H1 (cell line): ENCODE measurements around the gene WDR4.

Experiments
- EZH2 ChIP-seq: fragments of 200-600 bp; sonication (generic); IDR thresholded peaks from 2 replicates; pipeline ENCODE4 v1.7.1; 2012; ENCODE audit warnings: low read depth, mild to moderate bottlenecking, moderate library complexity, low read length, inconsistent platforms; ENCODE audit not compliant: severe bottlenecking
- GABPA ChIP-seq: IDR thresholded peaks from 2 replicates; pipeline ENCODE4 v1.6.1; 2011; ENCODE audit warnings: mild to moderate bottlenecking, low read length, moderate library complexity, borderline replicate concordance; ENCODE audit not compliant: insufficient read depth
- NRF1 ChIP-seq: IDR thresholded peaks from 2 replicates; pipeline ENCODE4 v1.6.1; 2011; ENCODE audit warnings: mild to moderate bottlenecking, low read depth, low read length, improper control_type of control experiment
- POLR2A ChIP-seq, 2 experiments: IDR thresholded peaks; 1 replicate in 1 of 2; 2 replicates in 1 of 2; pipeline ENCODE4 v1.6.1; 2011; ENCODE audit warnings: low read depth in 2 of 2, low read length in 2 of 2, mild to moderate bottlenecking in 2 of 2; ENCODE audit errors: control extremely low read depth in 1 of 2
- RBBP5 ChIP-seq: IDR thresholded peaks from 2 replicates; pipeline ENCODE4 v1.7.1; 2012; ENCODE audit warnings: low read depth, mild to moderate bottlenecking, inconsistent platforms, low read length, moderate library complexity, borderline replicate concordance
- SP1 ChIP-seq: IDR thresholded peaks from 2 replicates; pipeline ENCODE4 v1.6.1; 2011; ENCODE audit warnings: low read depth, low read length
- TF ChIP-seq, protein P1 (sequence below): IDR thresholded peaks from 2 replicates; pipeline ENCODE4 v1.6.1; 2012; ENCODE audit warnings: inconsistent platforms
- TF ChIP-seq, protein P2 (sequence below), 3 experiments: IDR thresholded peaks; 1 replicate in 2 of 3; 2 replicates in 1 of 3; pipeline versions ENCODE4 v1.5.1 to v1.6.1; 2011; ENCODE audit warnings: low read length in 3 of 3, mild to moderate bottlenecking in 3 of 3, inconsistent platforms in 2 of 3, low read depth in 1 of 3, moderate library complexity in 1 of 3; ENCODE audit not compliant: insufficient read depth in 1 of 3; ENCODE audit errors: control extremely low read depth in 1 of 3
- TF ChIP-seq, protein P3 (sequence below): IDR thresholded peaks from 2 replicates; pipeline ENCODE4 v1.6.1; 2011; ENCODE audit warnings: low read depth, mild to moderate bottlenecking, low read length; ENCODE audit not compliant: insufficient read depth

DNA sequence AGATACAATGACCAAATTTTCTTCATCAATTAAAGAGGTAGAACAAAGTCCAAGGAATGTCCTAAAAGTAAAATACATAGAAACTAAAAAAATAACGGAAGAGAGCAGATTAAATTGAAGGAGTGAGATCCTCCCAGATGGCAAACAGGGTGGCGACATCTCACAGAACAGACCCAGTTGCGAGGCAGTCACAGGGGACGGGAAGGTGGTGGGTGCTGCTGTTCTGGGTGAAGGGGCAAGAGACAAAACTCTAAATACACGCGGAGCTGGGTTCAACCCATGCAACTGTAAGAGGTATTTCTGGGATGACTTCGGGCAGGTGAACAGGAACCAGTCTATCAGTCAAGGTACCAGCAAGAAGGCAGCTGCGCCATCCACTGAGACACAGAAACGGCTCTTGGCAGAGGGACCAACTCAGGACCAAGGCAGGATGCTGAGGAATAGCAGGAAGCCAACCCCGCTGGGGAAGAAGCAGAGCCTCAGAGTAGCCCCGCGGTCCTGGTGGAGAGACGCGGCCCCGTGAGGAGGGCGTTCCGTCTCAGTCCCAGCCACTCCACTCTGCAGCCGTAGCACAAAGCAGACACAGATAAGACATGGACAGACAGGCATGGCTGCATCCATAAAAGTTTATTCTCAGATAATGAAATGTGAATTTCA is 32.2 kb downstream of the WDR4 start:
- TF ChIP-seq SP1 (no peak), POLR2A (IDR thresholded peaks at IDR 0.05; ENCODE audit: control extremely low read depth in 1 of 2, low read depth in 2 of 2, low read length in 2 of 2) (no peak), NRF1 (no peak), RBBP5 (no peak), EZH2 (no peak), GABPA (no peak)
- TF ChIP-seq, protein P1, sequence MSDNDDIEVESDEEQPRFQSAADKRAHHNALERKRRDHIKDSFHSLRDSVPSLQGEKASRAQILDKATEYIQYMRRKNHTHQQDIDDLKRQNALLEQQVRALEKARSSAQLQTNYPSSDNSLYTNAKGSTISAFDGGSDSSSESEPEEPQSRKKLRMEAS, result no peak
- TF ChIP-seq, protein P2, sequence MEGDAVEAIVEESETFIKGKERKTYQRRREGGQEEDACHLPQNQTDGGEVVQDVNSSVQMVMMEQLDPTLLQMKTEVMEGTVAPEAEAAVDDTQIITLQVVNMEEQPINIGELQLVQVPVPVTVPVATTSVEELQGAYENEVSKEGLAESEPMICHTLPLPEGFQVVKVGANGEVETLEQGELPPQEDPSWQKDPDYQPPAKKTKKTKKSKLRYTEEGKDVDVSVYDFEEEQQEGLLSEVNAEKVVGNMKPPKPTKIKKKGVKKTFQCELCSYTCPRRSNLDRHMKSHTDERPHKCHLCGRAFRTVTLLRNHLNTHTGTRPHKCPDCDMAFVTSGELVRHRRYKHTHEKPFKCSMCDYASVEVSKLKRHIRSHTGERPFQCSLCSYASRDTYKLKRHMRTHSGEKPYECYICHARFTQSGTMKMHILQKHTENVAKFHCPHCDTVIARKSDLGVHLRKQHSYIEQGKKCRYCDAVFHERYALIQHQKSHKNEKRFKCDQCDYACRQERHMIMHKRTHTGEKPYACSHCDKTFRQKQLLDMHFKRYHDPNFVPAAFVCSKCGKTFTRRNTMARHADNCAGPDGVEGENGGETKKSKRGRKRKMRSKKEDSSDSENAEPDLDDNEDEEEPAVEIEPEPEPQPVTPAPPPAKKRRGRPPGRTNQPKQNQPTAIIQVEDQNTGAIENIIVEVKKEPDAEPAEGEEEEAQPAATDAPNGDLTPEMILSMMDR (IDR thresholded peaks at IDR 0.05; ENCODE audit: control extremely low read depth in 1 of 3, insufficient read depth in 1 of 3, low read depth in 1 of 3, low read length in 3 of 3), result no peak
- TF ChIP-seq, protein P3, sequence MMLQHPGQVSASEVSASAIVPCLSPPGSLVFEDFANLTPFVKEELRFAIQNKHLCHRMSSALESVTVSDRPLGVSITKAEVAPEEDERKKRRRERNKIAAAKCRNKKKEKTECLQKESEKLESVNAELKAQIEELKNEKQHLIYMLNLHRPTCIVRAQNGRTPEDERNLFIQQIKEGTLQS, result no peak
